Ramos (cell line): ENCODE measurements around the gene EVA1A.

Experiments
- in situ Hi-C: fragments of 300-500 bp; cut with MboI; formaldehyde crosslinking; loops from one replicate; pipeline ENCODE4 v1.14.3; 2022; ENCODE audit warnings: low sequenced_read_pairs; ENCODE audit not compliant: unreplicated experiment

Gene EVA1A

DNA sequence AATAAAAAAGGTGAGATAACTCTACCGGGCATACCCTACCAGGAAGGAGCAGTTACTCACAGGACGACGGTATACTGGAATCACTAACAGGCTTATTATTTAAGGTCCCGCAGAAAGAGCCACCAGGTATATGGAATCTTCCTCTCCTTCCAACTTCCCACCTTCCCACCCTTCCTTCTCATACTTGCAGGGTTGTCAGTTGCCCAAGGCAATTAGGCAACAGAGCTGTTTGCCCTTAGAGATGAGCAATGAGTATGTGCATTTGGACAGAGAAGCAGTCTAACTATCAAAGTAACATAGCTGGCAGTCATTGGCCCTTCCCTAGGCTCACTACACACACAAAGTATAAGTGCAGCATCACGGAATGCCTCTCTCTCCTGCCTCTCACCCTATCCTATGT, 32.1 kb upstream of the EVA1A start:
- in situ Hi-C loops, result no loop called here

DNA sequence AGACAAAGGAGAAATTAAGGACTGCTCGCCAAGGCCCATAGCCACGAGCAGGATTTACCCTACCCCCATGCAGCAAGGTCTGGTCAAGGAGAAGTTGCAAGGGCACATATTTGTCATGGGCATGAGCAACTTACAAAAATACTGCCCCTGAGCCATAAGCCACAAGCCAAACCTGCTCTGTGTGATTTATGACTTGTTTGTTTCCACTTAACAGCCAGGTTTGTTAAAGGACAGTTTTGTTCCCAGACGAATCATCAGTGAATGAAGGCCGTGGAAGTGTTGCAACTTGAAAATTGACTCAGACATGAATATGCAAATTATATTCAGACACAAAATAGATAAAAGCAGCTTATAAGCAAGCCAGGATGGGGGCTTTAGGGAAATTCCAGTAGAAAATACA, 31.3 kb upstream of the EVA1A start:
- in situ Hi-C loops, result no loop called here

DNA sequence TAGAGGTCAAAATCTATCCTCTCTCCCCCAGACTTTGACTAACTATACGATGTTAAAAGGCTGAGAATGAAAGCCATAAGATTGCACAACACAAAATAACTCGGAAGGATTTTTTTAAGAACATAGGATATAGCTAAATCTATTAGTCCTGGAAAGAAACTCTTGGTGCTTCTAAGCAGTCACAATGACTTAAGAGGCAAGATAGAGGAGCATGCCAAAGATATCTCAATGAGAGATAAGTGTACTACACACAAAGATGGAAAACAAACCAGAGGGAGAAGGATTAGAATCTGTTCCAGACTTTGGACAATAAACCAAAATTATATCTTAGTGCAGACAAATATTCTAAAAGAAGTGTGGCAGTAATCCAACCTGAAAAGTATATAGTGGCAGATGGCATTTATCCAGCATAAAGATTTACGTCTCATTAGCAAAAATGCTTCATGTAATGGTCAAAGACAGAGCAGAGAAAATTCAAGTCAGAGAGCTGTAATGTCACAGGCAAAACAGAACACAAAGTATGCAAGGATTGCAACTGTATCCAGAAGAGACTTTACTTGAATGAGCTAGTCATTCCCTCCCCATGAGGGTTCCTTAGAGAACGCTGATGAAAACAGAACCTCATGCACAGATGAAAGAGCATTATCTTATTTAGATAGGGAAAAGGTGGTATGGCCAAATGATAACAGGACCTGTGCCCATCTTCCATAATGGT, 28.8 kb upstream of the EVA1A start:
- in situ Hi-C loops, result no loop called here

DNA sequence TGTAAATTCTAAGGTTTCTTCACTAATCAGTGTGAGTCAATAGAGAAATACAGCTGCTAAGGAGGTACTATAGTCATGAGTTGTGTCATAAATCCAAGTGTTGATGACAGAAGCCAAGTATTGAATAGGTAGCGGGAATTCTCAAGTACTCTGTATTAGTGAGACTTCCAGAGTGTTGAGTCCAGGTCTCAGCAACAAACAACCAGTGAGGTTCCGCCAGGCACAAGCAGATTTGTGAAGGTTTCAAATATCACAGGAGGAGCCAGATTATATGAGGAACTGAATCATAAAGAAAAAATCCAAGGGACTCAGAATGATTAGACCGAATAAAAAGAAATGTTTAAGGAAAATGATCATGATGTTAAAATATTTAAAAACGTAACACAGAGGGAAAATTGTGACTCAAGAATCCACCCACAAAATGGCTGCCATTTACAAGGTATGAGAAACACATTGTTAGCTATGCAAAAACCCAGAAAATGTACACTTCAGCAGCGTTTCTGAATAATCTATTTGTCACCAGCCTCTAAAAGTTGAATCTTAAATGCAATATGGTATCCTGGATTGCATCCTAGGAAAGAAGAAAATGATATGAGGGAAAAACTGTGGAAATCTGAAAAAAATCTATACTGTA, 27.3 kb upstream of the EVA1A start:
- in situ Hi-C loops, result no loop called here

DNA sequence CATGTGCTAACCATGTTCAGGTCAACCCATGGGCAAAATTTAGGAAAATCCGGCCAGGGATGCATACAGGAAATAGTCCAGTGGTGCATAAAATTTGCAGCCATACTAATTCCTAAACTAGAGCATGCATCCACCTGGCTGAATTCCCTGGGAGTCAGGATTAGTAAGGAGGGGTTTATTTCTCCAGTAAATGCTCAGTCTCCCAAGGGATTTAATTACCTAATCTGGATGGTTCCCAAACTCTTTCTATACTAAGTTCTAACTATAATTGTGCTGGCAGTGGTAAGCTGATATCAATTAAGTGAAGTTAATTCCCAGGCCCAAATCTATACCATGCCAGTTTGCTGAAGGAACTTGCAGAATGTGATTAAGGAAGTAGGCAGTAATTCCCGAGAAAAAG, 26.2 kb upstream of the EVA1A start:
- in situ Hi-C loops, result no loop called here

DNA sequence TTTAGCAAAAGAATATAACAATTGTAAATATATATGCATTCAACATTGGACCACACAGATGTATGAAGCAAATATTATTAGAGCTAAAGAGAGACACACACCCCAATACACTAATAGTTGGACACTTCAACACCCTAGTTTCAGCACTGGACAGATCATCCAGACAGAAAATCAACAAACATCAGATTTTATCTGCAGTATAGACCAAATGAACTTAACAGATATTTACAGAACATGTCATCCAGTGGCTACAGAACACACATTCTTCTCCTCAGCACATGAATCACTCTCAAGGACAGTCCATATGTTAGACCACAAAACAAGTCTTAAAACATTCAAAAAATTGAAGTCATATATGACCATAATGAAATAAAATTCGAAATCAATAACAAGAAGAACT, 22.1 kb upstream of the EVA1A start:
- in situ Hi-C loops, result no loop called here

DNA sequence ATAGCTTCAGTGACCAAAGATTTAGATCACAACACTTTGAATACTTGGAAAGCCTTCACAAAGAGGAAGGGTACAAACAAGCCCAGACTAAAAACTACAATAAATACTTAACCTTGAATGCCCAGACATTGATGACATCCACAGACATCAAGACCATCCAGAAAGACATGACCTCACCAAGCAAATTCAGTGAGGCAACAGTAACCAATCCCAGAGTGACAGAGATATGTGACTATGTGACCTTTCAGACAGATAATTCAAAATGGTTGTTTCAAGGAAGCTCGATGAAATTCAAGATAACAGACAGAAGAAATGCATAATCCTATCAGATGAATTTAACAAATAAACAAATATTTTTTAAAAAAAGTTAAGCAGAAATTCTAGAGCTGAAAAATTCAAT, 19.9 kb upstream of the EVA1A start:
- in situ Hi-C loops, result no loop called here

DNA sequence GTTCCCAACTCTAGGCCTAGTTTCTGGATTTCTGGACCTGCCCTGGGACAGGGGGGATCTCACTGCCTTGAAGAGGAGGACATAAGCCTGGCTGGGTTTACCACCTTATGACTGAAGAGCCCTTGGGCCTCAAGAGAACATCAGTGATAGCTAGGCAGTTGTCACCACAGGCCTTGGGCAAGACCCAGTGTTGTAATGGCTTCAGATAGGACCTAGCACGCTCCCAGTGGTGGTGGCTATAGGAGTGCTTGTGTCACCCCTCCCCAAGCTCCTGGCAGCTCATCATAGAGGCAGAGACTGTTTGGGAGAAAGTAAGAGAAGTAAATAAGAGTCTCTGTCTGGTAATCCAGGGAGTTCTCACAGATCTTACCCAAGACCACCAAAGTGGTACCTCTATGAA, 19.4 kb upstream of the EVA1A start:
- in situ Hi-C loops, result no loop called here

DNA sequence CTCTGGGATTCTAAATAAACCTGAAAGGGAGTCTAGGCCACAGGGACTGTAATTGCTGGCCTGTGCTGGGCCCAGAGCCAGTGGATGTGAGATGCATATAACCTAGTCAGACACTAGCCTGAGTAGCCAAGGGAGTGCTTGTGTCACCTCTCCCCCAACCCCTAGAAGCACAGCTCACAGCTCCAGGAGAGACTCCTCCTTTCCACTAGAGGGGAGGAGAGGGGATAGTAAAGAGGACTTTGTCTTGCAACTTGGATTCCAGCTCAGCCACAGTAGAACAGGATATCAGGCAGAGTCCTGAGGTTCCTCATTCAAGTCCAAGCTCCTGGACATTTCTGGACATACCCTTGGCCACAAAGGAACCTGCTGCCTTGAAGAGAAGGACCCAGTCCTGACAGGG, 18.4 kb upstream of the EVA1A start:
- in situ Hi-C loops, result no loop called here

DNA sequence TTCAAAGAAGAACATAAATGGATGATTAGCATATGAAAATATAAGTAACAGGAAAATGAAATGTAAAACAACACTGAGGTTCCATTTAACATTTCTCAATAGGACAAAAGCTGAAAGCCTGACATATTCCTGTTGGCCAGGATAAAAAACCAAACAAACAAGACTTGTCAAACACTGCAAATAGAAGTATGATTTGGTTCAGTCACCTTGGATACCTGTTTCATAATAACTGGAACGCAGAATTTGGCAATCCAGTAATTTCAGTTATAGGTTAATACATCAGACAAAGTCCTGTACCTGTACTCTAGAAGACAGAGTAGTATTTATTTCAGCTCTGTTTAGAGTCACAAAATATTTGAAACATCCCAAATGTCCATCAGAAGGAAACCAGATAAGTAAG, 16.5 kb upstream of the EVA1A start:
- in situ Hi-C loops, result no loop called here

DNA sequence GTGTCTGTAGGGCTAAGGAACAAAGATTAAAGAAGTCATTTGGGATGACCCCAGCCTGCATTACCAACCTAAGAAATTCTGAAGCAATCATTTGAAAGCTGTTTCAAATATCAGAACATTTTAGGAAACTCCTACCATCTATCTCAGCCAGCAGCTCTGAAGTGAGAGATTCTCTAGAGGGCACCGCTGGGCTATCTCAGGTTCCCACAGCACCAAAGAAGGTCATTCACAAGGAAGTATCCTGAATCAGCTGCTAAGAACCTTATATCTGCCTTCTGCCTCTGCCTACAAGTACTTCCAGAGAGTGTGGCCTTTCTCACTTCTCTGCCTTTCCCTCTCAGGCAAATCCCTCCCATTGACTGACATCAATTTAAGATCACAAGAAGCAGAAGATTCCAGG, 13.4 kb upstream of the EVA1A start:
- in situ Hi-C loops, result no loop called here

DNA sequence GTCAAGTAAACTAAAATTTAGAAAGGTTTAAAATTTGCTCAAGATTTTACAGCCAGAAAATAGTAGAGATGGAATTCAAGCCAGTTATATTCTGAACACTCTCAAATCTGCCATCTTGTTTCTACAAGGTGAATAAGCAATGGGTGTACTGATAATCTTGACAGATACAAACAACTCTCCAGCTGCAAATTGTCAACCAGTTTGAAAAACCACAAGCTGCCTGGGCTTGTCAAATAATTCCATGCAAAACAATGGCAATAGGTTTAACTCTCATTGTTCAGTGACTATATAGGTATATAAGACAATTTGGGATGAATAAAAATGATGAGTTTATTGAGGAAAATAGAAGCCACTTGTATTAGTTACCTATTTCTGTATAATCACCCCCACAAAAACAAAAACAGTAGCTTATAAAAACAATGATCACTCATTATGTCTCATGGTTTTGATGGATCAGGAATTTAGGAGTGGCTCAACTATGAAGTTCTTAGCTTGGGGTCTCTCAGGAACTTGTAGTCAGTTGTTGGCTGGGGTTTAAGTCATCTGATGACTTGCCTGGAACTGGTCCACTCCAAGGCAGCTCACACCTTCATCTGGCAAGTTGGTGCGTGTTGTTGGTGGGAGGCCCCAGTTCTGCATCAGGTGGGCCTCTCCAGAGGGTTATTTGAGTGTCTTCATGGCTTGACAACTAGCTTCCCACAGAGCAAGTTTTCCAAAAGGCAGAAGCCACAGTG, 12.6 kb upstream of the EVA1A start:
- in situ Hi-C loops, result no loop called here

DNA sequence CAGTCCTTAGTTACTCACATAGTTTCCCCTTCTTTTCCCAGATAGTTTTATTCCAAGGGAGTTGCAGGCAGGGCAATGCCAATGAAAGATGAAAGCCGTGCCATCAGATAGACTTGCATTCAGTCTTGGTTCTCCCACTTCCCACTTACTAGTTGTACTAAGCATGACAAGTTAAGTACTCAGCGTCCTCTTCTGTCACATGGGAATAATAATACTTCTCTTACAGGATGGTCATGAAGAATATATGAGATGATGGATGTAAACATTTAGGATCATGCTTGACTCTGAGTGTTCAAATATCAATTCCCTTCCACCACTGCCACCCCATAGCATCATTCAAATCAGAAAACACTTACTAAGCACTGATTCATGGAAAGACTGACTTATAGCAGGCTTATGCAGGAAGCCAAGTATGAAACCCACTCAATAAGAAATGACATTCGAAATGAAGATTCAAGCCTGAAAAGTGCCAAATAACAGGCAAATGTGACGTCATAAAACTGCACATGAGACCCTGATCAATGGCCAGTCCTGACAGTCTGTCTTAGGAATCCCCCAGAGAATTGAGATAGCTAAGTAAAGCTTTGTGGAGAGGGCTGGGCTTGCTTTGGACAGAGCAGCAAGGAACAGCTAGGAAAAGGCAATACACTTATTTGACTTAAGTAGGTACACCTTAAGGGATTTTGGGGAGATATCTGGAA, 11.1 kb upstream of the EVA1A start:
- in situ Hi-C loops, result no loop called here

DNA sequence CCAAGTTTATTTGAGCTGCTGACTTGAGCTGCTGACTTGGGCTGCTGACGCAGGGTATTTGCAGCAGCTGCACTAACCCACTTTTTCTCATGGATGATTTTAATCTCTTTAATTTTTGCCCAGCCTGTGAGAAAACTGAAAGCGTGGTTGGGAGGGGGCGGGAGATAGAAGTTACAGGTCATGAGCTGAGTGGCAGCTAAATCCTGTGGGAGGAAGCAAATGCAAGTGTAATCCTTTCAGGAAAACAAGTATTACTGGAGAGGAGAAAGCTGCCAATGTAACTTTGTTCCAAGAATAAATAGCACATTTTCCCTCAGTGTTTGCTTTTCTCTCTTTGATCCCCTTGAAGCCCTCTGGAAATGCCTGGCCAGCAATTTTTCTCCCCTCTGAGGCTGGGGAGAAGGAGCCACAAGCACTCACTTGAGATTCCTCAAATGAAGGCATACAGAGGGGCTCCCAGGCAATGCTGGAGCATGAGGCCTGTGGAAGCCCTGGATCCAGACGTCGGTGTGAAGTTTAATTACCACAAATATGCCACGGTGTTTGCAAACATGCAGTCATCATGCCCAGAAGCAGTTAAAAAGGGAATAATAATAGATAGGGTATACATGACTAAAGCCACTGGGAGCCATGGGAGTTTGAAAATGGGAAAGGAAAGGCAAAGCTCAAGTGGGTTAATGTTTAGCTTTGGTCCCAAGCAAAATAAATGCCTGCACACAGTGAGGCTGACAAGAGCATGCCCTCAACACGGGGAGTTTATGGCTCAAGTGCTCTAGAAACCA, 10.4 kb upstream of the EVA1A start:
- in situ Hi-C loops, result no loop called here

DNA sequence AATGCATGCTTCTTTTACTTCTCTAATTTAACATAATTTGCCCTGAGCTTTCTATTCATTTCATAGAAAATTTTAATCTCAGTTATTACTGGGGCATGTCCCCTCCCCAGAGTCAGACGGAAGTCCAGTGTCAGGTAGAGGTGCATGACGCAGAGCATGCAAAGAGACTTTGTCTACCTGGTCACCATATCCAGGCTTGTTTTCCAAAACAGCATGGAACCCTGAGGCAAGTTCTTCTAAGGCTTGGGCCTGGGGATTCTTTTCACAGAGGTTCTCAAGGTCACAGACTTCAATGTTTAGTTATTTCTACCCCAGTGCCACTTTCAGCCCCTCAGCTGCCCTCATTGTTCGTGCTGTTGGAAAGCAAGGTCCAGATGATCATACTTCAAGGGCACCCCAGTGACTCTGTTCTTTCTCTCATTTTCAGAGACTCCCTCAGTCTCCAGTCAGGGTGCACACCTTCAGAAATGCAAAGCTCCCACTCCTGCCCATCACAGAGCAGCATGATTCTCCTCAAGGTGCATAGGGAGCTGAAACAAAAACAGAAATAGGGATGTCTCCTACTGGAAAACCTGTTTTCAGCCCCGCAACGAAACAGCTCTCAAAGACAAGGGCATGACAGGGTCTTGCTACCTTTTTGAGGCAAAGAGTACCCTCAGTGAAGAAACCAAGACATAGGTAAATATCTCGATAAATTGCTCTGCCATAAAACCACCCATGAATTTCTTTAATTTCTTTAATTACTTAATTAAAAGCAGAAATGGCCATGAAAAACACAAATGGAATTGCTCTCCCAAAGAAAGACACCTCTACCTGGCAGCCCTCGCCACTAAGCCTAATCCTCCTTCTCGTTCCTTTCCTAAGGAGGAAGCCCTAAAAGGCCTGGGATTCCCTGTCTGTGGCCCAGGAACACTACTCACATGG, 9.5 kb upstream of the EVA1A start:
- in situ Hi-C loops, result no loop called here

DNA sequence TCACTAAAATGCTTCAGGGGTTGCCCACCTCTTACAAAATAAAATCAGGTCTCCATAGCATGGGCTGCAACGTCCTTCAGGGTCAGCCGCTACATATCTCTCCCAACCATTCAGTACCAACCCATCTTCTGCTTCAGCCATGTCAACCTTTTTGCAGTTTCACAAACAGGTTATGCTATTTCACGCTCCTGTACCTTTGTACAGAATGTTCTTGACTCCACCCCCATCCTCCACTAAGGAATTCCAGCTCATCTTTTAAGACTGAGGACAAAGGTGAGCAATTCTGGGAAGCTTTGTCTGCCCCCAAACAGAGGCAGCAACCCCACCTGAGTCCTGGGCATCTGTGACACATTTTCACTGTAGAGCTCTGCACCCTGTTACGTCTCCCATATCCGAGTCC, 8.8 kb upstream of the EVA1A start:
- in situ Hi-C loops, result no loop called here

DNA sequence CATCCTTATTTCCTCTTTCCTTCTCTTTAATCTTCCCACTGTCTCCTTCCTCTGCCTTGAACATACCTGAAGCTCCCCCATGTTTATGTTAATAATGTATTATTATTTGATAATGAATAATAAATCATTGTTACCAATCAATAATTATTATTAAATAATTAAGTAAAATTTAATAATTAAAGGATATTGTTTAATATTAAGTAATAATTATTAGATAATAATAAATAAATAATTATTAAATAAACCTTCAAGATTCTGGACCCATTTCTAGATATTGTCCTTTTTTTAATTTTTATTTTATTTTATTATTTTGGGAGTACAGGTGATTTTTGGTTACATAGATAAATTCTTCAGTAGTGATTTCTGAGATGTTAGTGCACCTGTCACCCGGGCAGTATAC, 7.4 kb upstream of the EVA1A start:
- in situ Hi-C loops, result no loop called here

DNA sequence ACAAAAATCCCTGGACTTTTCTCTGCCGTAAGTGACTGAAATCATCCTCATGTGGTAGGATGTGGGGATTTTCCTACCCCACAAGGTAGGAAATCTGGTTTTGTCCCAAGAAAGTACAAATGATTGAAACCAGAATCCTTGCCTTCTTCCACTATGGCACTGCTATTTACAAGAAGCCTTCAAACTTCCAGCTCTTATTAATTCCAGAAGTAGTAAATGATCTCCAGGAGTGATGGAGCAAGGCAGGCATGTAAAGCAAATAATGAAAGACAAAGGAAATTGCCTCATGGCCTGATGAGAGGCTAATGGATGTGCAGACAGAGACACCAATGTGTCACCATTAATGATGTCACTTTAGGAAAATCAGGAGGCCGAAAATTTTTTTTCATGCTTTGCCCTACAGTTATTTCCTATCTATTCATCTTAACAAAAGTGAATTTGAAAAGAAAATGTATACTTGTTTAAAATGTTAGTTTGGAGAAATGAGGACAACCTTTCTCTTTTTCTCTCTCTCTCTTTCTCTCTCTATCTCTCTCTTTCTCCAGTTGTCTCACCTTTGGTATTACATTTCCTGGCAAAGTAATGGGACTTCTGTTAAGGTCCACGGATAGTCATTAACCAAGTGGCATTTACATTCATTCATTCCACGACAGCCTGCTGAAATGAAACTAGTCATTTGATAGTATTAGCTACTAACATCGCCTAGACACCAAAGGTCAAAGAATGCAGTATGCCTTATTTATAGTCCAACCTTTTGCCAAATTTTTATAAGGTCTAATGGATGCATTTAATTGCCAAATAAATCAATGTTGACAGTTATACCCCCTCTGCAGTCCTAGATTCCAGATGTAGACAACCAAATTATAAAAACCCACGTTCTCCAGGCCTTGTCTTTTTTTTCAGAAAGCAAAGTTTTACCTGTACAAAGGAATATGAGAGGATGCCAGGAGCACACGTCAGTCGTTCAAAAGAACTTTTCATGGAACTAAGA, 5.0 kb upstream of the EVA1A start:
- in situ Hi-C loops, result no loop called here
